HEK293 (cell line): ENCODE data around the gene TMEM150C.
A peak's percentile ranks its signal among the peaks of the same experiment; 100 is the strongest.

Source experiments
- CTCF ChIA-PET: fragments of 350-600 bp; formaldehyde crosslinking; extraction: SDS; loops from one replicate; lab custom pipeline; 2021; ENCODE audit warnings: antibody characterized with exemption; lab: Yijun Ruan, JAX
- POLR2A ChIA-PET: fragments of 300-600 bp; formaldehyde crosslinking; extraction: SDS; loops from one replicate; lab custom pipeline; 2020; ENCODE audit warnings: antibody characterized with exemption, inconsistent platforms; lab: Yijun Ruan, JAX
- H3K27ac ChIP-seq: fragments of 200-500 bp; sonication (Bioruptor generic); 2 replicates; pipeline ENCODE4 v1.5.1; 2014; ENCODE audit warnings: low read depth, low read length, control low read depth, inconsistent platforms; ENCODE audit errors: extremely low read depth
- H3K36me3 ChIP-seq, 2 experiments: fragments of 200-500 bp in 1 of 2; sonication (Bioruptor generic) in 1 of 2; 1 replicate in 1 of 2; 2 replicates in 1 of 2; pipeline ENCODE4 v1.5.1; 2014 to 2017; ENCODE audit warnings: inconsistent platforms in 2 of 2, low read length in 2 of 2; ENCODE audit not compliant: control insufficient read depth in 2 of 2, insufficient read depth in 1 of 2
- H3K4me1 ChIP-seq: fragments of 200-500 bp; sonication (Bioruptor generic); 2 replicates; pipeline ENCODE4 v1.5.1; 2014; ENCODE audit warnings: mild to moderate bottlenecking, low read length, inconsistent platforms; ENCODE audit not compliant: control insufficient read depth, insufficient read depth
- H3K4me3 ChIP-seq: 2 replicates; pipeline ENCODE4 v1.5.1; 2011; ENCODE audit warnings: low read depth, mild to moderate bottlenecking, control low read depth, low read length, moderate library complexity
- H3K9me3 ChIP-seq: fragments of 200-500 bp; sonication (Bioruptor generic); 2 replicates; pipeline ENCODE4 v1.5.1; 2014; ENCODE audit warnings: low read depth, low read length, inconsistent platforms; ENCODE audit not compliant: control insufficient read depth, insufficient read depth
- BCL11A ChIP-seq: fragments of 450-650 bp; formaldehyde crosslinking; IDR thresholded peaks from 2 replicates; pipeline ENCODE4 v1.5.1; 2016; ENCODE audit warnings: low read depth, missing biosample characterization, missing genetic modification characterization
- GLI4 ChIP-seq: fragments of 450-650 bp; formaldehyde crosslinking; IDR thresholded peaks from 2 replicates; pipeline ENCODE4 v1.5.1; 2016; ENCODE audit warnings: missing biosample characterization, missing genetic modification characterization
- GLIS1 ChIP-seq: fragments of 450-650 bp; formaldehyde crosslinking; IDR thresholded peaks from 2 replicates; pipeline ENCODE4 v1.5.1; 2016; ENCODE audit warnings: missing biosample characterization, missing genetic modification characterization
- KLF8 ChIP-seq: fragments of 450-650 bp; formaldehyde crosslinking; IDR thresholded peaks from 2 replicates; pipeline ENCODE4 v1.5.1; 2016; ENCODE audit warnings: missing biosample characterization, missing genetic modification characterization
- PRDM1 ChIP-seq: fragments of 450-650 bp; formaldehyde crosslinking; IDR thresholded peaks from 2 replicates; pipeline ENCODE4; 2016; ENCODE audit warnings: missing biosample characterization, missing genetic modification characterization
- PRDM10 ChIP-seq: fragments of 450-650 bp; formaldehyde crosslinking; IDR thresholded peaks from 2 replicates; pipeline ENCODE4 v1.5.1; 2016; ENCODE audit warnings: missing biosample characterization, missing genetic modification characterization
- REPIN1 ChIP-seq: fragments of 450-650 bp; formaldehyde crosslinking; IDR thresholded peaks from 2 replicates; pipeline ENCODE4 v1.5.1; 2017; ENCODE audit warnings: missing biosample characterization, missing genetic modification characterization, low read depth
- REST ChIP-seq: fragments of 450-650 bp; formaldehyde crosslinking; IDR thresholded peaks from 2 replicates; pipeline ENCODE4 v1.5.1; 2016; ENCODE audit warnings: missing biosample characterization, missing genetic modification characterization
- SCRT1 ChIP-seq: fragments of 450-650 bp; formaldehyde crosslinking; IDR thresholded peaks from 2 replicates; pipeline ENCODE4 v1.5.1; 2016; ENCODE audit warnings: missing biosample characterization, missing genetic modification characterization, borderline replicate concordance
- ZBTB17 ChIP-seq: fragments of 450-650 bp; formaldehyde crosslinking; IDR thresholded peaks from 2 replicates; pipeline ENCODE4 v1.5.1; 2016; ENCODE audit warnings: missing biosample characterization, missing genetic modification characterization
- ZEB2 ChIP-seq: fragments of 450-650 bp; formaldehyde crosslinking; IDR thresholded peaks from 2 replicates; pipeline ENCODE4 v1.5.1; 2016; ENCODE audit warnings: missing biosample characterization, missing genetic modification characterization
- ZNF292 ChIP-seq: fragments of 450-650 bp; formaldehyde crosslinking; IDR thresholded peaks from 2 replicates; pipeline ENCODE4 v1.5.1; 2016; ENCODE audit warnings: low read depth, missing biosample characterization, missing genetic modification characterization, borderline replicate concordance
- ZNF366 ChIP-seq: fragments of 450-650 bp; formaldehyde crosslinking; conservative IDR thresholded peaks from 2 replicates; pipeline ENCODE4 v1.5.1; 2016; ENCODE audit warnings: missing biosample characterization, missing genetic modification characterization
- ZNF37A ChIP-seq: fragments of 450-650 bp; IDR thresholded peaks from 2 replicates; pipeline ENCODE4 v1.5.1; 2018; ENCODE audit warnings: missing biosample characterization, missing genetic modification characterization
- ZNF391 ChIP-seq: fragments of 450-650 bp; formaldehyde crosslinking; IDR thresholded peaks from 2 replicates; pipeline ENCODE4 v1.5.1; 2016; ENCODE audit warnings: low read depth, missing biosample characterization, missing genetic modification characterization, borderline replicate concordance
- ZNF548 ChIP-seq: fragments of 450-650 bp; formaldehyde crosslinking; IDR thresholded peaks from 2 replicates; pipeline ENCODE4 v1.5.1; 2016; ENCODE audit warnings: missing biosample characterization, missing genetic modification characterization
- ZNF596 ChIP-seq: fragments of 450-650 bp; IDR thresholded peaks from 2 replicates; pipeline ENCODE4 v1.5.0; 2018; ENCODE audit warnings: missing biosample characterization, mild to moderate bottlenecking, missing genetic modification characterization, moderate library complexity
- ZNF629 ChIP-seq: fragments of 450-650 bp; formaldehyde crosslinking; IDR thresholded peaks from 2 replicates; pipeline ENCODE4 v1.5.1; 2017; ENCODE audit warnings: missing biosample characterization, missing genetic modification characterization
- ZSCAN23 ChIP-seq: fragments of 450-650 bp; formaldehyde crosslinking; IDR thresholded peaks from 2 replicates; pipeline ENCODE4 v1.5.1; 2016; ENCODE audit warnings: missing biosample characterization, missing genetic modification characterization
- TF ChIP-seq, protein P1 (sequence below): fragments of 450-650 bp; formaldehyde crosslinking; IDR thresholded peaks from 2 replicates; pipeline ENCODE4 v1.5.1; 2016; ENCODE audit warnings: missing biosample characterization, missing genetic modification characterization
- TF ChIP-seq, protein P2 (sequence below): fragments of 450-650 bp; formaldehyde crosslinking; IDR thresholded peaks from 2 replicates; pipeline ENCODE4 v1.5.1; 2016; ENCODE audit warnings: missing biosample characterization, missing genetic modification characterization
- TF ChIP-seq, protein P3 (sequence below): fragments of 450-650 bp; formaldehyde crosslinking; IDR thresholded peaks from 2 replicates; pipeline ENCODE4 v1.5.1; 2016; ENCODE audit warnings: missing biosample characterization, missing genetic modification characterization
- TF ChIP-seq, protein P4 (sequence below): fragments of 450-650 bp; formaldehyde crosslinking; IDR thresholded peaks from 2 replicates; pipeline ENCODE4 v1.5.1; 2016; ENCODE audit warnings: missing biosample characterization, missing genetic modification characterization

Gene TMEM150C

GRCh38 chr4:82491251-82491960 lies 70.4 kb downstream of the TMEM150C start (continued):
- TF ChIP-seq PRDM1 (tag by site-specific recombination), result no peak
- TF ChIP-seq ZNF292 (tag by site-specific recombination), result no peak
- no peak for TF ChIP-seq BCL11A (tag by site-specific recombination)
- peak; percentile 73 for TF ChIP-seq ZNF629 (tag by site-specific recombination)
- TF ChIP-seq, protein P1, sequence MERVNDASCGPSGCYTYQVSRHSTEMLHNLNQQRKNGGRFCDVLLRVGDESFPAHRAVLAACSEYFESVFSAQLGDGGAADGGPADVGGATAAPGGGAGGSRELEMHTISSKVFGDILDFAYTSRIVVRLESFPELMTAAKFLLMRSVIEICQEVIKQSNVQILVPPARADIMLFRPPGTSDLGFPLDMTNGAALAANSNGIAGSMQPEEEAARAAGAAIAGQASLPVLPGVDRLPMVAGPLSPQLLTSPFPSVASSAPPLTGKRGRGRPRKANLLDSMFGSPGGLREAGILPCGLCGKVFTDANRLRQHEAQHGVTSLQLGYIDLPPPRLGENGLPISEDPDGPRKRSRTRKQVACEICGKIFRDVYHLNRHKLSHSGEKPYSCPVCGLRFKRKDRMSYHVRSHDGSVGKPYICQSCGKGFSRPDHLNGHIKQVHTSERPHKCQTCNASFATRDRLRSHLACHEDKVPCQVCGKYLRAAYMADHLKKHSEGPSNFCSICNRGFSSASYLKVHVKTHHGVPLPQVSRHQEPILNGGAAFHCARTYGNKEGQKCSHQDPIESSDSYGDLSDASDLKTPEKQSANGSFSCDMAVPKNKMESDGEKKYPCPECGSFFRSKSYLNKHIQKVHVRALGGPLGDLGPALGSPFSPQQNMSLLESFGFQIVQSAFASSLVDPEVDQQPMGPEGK, result peak; percentile 54
- TF ChIP-seq SCRT1 (tag by site-specific recombination), result no peak
- TF ChIP-seq, protein P2, sequence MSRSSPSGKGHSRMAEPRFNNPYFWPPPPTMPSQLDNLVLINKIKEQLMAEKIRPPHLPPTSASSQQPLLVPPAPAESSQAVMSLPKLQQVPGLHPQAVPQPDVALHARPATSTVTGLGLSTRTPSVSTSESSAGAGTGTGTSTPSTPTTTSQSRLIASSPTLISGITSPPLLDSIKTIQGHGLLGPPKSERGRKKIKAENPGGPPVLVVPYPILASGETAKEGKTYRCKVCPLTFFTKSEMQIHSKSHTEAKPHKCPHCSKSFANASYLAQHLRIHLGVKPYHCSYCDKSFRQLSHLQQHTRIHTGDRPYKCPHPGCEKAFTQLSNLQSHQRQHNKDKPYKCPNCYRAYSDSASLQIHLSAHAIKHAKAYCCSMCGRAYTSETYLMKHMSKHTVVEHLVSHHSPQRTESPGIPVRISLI, result 0 out of 2 replicates have a peak, but pooled peaks have one; percentile 25
- TF ChIP-seq, protein P3, sequence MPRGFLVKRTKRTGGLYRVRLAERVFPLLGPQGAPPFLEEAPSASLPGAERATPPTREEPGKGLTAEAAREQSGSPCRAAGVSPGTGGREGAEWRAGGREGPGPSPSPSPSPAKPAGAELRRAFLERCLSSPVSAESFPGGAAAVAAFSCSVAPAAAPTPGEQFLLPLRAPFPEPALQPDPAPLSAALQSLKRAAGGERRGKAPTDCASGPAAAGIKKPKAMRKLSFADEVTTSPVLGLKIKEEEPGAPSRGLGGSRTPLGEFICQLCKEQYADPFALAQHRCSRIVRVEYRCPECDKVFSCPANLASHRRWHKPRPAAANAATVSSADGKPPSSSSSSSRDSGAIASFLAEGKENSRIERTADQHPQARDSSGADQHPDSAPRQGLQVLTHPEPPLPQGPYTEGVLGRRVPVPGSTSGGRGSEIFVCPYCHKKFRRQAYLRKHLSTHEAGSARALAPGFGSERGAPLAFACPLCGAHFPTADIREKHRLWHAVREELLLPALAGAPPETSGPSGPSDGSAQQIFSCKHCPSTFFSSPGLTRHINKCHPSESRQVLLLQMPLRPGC (tag by site-specific recombination), result peak; percentile 39; the same call in 1 of the 2 replicates
- TF ChIP-seq ZNF391 (tag by site-specific recombination), result no peak; the same call in 1 of the 2 replicates
- TF ChIP-seq GLIS1 (tag by site-specific recombination), result peak; percentile 53; the same call in 1 of the 2 replicates
- no peak for TF ChIP-seq GLI4 (tag by site-specific recombination)
- TF ChIP-seq ZBTB17, result no peak
- TF ChIP-seq KLF8 (tag by site-specific recombination), result peak; percentile 60; the same call in 1 of the 2 replicates
- TF ChIP-seq ZEB2 (tag by site-specific recombination), result peak; percentile 38; the same call in 1 of the 2 replicates
- 0 out of 2 replicates have a peak, but pooled peaks have one; percentile 4 for TF ChIP-seq ZSCAN23 (tag by site-specific recombination)
- TF ChIP-seq, protein P4, sequence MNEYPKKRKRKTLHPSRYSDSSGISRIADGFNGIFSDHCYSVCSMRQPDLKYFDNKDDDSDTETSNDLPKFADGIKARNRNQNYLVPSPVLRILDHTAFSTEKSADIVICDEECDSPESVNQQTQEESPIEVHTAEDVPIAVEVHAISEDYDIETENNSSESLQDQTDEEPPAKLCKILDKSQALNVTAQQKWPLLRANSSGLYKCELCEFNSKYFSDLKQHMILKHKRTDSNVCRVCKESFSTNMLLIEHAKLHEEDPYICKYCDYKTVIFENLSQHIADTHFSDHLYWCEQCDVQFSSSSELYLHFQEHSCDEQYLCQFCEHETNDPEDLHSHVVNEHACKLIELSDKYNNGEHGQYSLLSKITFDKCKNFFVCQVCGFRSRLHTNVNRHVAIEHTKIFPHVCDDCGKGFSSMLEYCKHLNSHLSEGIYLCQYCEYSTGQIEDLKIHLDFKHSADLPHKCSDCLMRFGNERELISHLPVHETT (tag by site-specific recombination), result peak; percentile 47; the same call in 1 of the 2 replicates
- peak; percentile 50; the same call in 1 of the 2 replicates for TF ChIP-seq ZNF366

DNA sequence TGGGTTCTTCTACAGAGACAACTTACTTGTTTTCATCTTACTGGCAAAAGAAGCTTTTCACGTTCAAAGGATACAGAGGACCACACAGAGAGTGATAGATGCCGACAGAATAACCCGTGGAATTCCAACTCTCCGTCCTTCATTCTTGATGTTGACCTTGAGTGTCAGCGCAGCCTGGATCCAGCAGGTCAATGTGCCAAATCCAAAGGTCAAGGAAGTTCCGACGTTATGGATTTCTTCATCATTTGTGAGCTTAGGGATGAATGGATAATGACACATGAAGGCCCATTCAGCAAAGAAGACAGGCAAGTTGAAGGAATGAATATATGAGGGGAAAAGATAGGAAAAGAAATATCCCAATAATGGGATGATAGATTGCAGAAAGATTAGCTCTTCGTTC lies 71.8 kb downstream of the TMEM150C start:
- CTCF ChIA-PET, result no interaction called here
- TF ChIP-seq ZNF548 (tag by site-specific recombination) (no peak), REST (tag by site-specific recombination) (no peak), PRDM10 (tag by site-specific recombination) (no peak), ZNF596 (tag by site-specific recombination) (no peak), ZNF37A (tag by site-specific recombination) (no peak), REPIN1 (tag by site-specific recombination) (no peak)

More for the DNA sequence above, 71.8 kb downstream of the TMEM150C start:
- Histone ChIP-seq H3K27ac (no peak overlapping the region), H3K4me1 (no peaks in the 10 kb centered on the region), H3K4me3 (no peak overlapping the region), H3K36me3 (no peaks in the 10 kb centered on the region), H3K9me3 (no peaks in the 10 kb centered on the region)
- POLR2A ChIA-PET, result no interaction called here
